H1 (cell line): ENCODE results near the gene NFE2L2. TPM values are rescaled to one million over a fixed set of nuclear protein-coding genes. Genes with fewer than 3 reads are reported as not detected.

Experiments
- BACH1 ChIP-seq: IDR thresholded peaks from 2 replicates; pipeline ENCODE4 v1.6.1; 2012; ENCODE audit warnings: low read length, improper control_type of control experiment
- E2F6 ChIP-seq: IDR thresholded peaks from 2 replicates; pipeline ENCODE4 v1.6.1; 2012; ENCODE audit warnings: inconsistent platforms
- EGR1 ChIP-seq: IDR thresholded peaks from 2 replicates; pipeline ENCODE4 v1.6.1; 2011; ENCODE audit warnings: low read depth, low read length, borderline replicate concordance
- KDM1A ChIP-seq: fragments of 200-600, 300-600 bp; sonication (generic); IDR thresholded peaks from 2 replicates; pipeline ENCODE4 v1.7.1; 2016; ENCODE audit warnings: mild to moderate bottlenecking, low read length, borderline replicate concordance
- MAX ChIP-seq: IDR thresholded peaks from 2 replicates; pipeline ENCODE4 v1.6.1; 2012; ENCODE audit warnings: inconsistent platforms
- RAD21 ChIP-seq, 2 experiments: IDR thresholded peaks in 1 of 2; conservative IDR thresholded peaks in 1 of 2; 2 replicates each; pipeline ENCODE4 v1.6.1; 2011; ENCODE audit warnings: low read depth in 2 of 2, low read length in 2 of 2, improper control_type of control experiment in 1 of 2, inconsistent platforms in 1 of 2, mild to moderate bottlenecking in 1 of 2, moderate library complexity in 1 of 2
- RBBP5 ChIP-seq: IDR thresholded peaks from 2 replicates; pipeline ENCODE4 v1.7.1; 2012; ENCODE audit warnings: low read depth, mild to moderate bottlenecking, inconsistent platforms, low read length, moderate library complexity, borderline replicate concordance
- RXRA ChIP-seq: IDR thresholded peaks from 2 replicates; pipeline ENCODE4 v1.6.1; 2011; ENCODE audit warnings: low read depth, mild to moderate bottlenecking, low read length, moderate library complexity; ENCODE audit not compliant: insufficient read depth
- SIN3A ChIP-seq, 2 experiments: IDR thresholded peaks in 1 of 2; conservative IDR thresholded peaks in 1 of 2; 2 replicates each; pipeline ENCODE4 v1.6.1; 2011 to 2012; ENCODE audit warnings: low read length in 2 of 2, improper control_type of control experiment in 1 of 2, low read depth in 1 of 2, mild to moderate bottlenecking in 1 of 2
- SIX5 ChIP-seq: IDR thresholded peaks from 2 replicates; pipeline ENCODE4 v1.6.1; 2011; ENCODE audit warnings: mild to moderate bottlenecking, low read depth, low read length
- SP1 ChIP-seq: IDR thresholded peaks from 2 replicates; pipeline ENCODE4 v1.6.1; 2011; ENCODE audit warnings: low read depth, low read length
- TAF7 ChIP-seq: optimal IDR thresholded peaks from 2 replicates; pipeline ENCODE3; 2011; ENCODE audit warnings: low read depth, mild to moderate bottlenecking, inconsistent platforms, low read length, moderate library complexity, borderline replicate concordance
- TBP ChIP-seq: IDR thresholded peaks from 2 replicates; pipeline ENCODE4 v1.6.1; 2011; ENCODE audit warnings: low read depth, low read length, improper control_type of control experiment
- ZNF274 ChIP-seq: IDR thresholded peaks from 2 replicates; pipeline ENCODE4 v1.7.0; 2012; ENCODE audit warnings: low read length, borderline replicate concordance; ENCODE audit errors: extremely low read depth
- polyA plus RNA-seq, 7 experiments: library from polyadenylated mRNA; depleted of rRNA in 3 of 7; stranded (reverse) in 5 of 7; unstranded in 2 of 7; fragments of >200 nt in 5 of 7; fragments of 200-250 nt in 2 of 7; gene quantifications; 1 replicate in 5 of 7; 2 replicates in 1 of 7; 4 replicates in 1 of 7; pipeline versions ENCODE4 v1.2.1 to v1.2.3, GENCODE V29; 2011 to 2013; ENCODE audit warnings: missing spikeins in 2 of 7, mixed read lengths in 2 of 7
- total RNA-seq: library from RNA; stranded (reverse); fragmentation: NEBNext Ultra II Directional; extraction: Animal tissue kit (Norgen Biotek cat#: 25700); gene quantifications from 2 replicates; pipeline ENCODE4 v1.2.1, GENCODE V29; 2021

Gene NFE2L2
- total and polyA plus RNA-seq, 2 of the 8 experiments (the other 6 are each of a cell fraction or from before 2014, with no cell fraction given) = 33.2 to 34.5 TPM

GRCh38 chr2:177264693-177265587 lies at the start of gene NFE2L2 (continued):
- TF ChIP-seq EGR1 (peak; percentile 49; the same call in 1 of the 2 replicates), BACH1 (0 out of 2 replicates have a peak, but pooled peaks have one; percentile 59), RAD21 (IDR thresholded peaks at IDR 0.05 in 1 of 2, conservative IDR thresholded peaks at IDR 0.05 in 1 of 2; ENCODE audit: low read depth in 2 of 2, low read length in 2 of 2) (peak; percentile 6 to 18; a peak in 1 of 4 replicates), E2F6 (peak; percentile 11; the same call in 1 of the 2 replicates), SIN3A (conservative IDR thresholded peaks at IDR 0.05 in 1 of 2, IDR thresholded peaks at IDR 0.05 in 1 of 2; ENCODE audit: low read depth in 1 of 2, low read length in 2 of 2) (peak in 1 of 2 experiments; percentile 70; a peak in 1 of 4 replicates), KDM1A (no peak), ZNF274 (no peak), MAX (peak; percentile 80), SIX5 (no peak), TAF7 (no peak), RBBP5 (0 out of 2 replicates have a peak, but pooled peaks have one; percentile 52), SP1 (no peak), TBP (peak; percentile 31), RXRA (no peak)
